HG02623 (cell line): ENCODE data around the gene PYGO2.
"Not testable (repeated sequence)": the region's sequence is repeated elsewhere in the genome, so short reads cannot be mapped to it uniquely, and the experiment has no call there.

Source experiments
- ATAC-seq: cut with Tn5 transposase; IDR thresholded peaks from one replicate; pipeline ENCODE4 v1.9.1; 2021; ENCODE audit warnings: moderate library complexity; ENCODE audit not compliant: unreplicated experiment

PYGO2 gene

GRCh38 chr1:155000726-155001424 is 39.3 kb upstream of the PYGO2 start:
- ATAC-seq = peak; percentile 34

- no peak for ATAC-seq
Observed at GRCh38 chr1:155000411-155000725, 38.8 kb upstream of the PYGO2 start.

- no peak for ATAC-seq
Observed at GRCh38 chr1:154999571-155000410, 38.2 kb upstream of the PYGO2 start.

GRCh38 chr1:154998818-154999570 is 37.4 kb upstream of the PYGO2 start:
- no peak for ATAC-seq

DNA sequence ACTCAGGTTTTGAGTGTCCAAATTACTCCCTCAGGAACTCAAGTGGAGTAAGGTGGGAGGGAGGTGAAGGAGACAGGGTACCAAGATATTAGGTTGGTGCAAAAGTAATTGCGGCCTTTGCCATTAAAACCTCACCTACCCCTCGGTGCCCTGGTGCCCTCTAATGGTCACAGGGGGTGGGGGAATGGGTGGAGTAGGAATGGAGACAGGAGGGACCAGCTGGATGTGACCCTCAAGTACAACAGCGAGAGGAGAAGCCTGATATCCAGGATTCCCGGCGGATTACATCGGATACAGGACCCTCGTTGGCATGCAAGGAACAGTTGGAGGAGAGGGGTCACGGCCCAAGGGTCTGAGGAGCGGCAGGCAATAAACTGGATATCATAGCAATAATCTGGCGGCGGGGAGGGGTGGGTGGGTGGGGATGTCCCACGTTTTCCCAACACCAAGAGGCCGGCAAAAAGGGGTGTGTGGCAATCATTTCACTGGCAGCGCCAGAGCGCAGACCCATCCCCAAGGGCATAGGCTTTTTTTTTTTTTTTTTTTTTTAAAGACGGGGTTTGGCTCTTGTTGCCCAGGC is 36.7 kb upstream of the PYGO2 start:
- no peak for ATAC-seq

DNA sequence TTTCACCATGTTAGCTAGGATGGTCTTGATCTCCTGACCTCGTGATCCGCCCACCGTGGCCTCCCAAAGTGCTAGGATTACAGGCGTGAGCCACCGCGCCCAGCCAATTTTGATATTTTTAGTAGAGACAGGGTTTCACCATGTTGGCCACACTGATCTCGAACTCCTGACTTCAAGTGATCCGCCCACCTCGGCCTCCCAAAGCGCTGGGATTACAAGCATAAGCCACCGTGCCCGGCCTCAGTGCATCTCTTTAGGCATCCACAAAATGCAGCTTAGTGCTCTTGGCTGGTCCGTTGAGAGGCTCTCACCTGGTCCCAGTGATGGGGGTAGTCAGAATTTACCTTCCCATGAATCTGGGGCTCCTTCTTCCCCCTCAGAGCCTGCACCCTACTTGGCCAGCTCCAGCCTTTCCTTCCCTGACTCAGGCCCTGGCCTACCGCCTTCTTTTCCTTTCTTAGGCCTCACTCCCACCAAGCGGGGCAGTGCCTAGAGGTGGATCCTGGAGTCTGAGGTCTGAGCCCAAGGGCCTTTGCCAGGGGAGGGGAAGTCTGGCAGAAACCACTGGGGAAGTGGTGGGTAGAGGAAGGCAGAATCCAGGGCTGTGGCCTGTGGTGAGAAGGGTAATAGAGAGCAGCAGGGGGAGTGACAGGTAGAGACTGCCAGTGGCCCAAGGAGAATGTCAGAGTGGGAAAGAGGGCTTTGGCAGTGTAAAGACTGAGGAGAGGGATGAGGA is 35.6 kb upstream of the PYGO2 start:
- no peak for ATAC-seq

DNA sequence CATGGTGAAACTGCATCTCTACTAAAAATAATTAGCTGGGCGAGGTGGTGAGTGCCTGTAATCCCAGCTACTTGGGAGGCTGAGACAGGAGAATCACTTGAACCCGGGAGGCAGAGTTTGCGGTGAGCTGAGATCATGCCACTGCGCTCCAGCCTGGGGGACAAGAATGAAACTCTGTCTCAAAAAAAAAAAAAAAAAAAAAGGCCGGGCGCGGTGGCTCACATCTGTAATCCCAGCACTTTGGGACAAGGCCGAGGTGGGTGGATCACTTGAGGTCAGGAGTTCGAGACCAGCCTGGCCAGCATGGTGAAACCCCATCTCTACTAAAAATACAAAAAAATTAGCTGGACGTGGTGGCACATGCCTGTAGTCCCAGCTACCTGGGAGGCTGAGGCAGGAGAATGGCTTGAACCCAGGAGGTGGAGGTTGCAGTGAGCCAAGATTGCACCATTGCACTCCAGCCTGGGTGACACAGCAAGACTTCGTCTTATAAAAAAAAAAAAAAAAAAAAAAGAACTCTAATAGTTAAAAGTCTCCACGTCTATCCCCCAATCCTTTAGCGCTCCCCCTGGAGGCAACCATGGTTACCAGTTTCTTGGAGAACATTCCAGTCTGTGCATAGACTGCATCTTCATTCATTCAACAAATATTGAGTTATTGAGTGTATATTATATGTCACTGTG is 33.9 kb upstream of the PYGO2 start:
- ATAC-seq = not testable (repeated sequence)

- no peak for ATAC-seq
Observed at GRCh38 chr1:154994591-154994990, 33.0 kb upstream of the PYGO2 start.

DNA sequence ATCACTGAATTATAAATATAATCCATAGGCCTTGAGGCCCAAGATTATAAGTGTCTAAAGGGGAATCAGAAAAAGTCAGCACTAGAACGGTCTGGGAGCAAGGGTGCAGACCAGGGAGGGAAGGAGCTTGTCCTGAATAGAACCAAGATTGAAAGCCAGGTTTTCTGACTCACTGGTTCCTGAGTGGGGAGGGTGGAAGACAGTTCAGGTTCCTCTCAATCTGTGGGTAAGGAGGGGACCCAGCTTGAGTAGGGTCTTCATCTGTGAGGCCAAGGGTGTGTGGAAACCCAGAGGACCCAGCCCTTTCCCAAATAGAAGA is 32.6 kb upstream of the PYGO2 start:
- ATAC-seq = no peak

GRCh38 chr1:154993572-154994268 is 32.1 kb upstream of the PYGO2 start, which contains the start of gene LENEP:
TSS of gene LENEP (plus strand) at chr1:154993586. CDS start at chr1:154993608, 22 bp downstream.
- ATAC-seq = no peak

- no peak for ATAC-seq
Observed at GRCh38 chr1:154992721-154993571, 31.4 kb upstream of the PYGO2 start.

DNA sequence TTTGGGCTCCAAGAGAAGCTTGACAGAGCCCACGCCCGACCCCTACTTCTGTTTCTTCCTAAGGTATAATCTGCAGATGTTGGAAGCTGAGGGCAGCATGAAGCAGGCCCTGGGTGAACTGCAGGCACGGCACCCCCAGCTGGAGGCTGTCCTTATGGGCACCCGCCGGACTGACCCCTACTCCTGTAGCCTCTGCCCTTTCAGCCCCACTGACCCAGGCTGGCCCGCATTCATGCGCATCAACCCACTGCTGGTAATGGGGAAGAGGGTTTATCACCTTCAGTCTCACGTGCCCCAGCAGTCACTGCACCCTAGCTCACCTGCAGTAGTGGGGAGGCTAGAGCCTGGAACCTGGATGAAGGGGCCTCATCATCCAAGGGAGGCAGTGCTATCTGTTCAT is 28.7 kb upstream of the PYGO2 start:
- no peak for ATAC-seq

DNA sequence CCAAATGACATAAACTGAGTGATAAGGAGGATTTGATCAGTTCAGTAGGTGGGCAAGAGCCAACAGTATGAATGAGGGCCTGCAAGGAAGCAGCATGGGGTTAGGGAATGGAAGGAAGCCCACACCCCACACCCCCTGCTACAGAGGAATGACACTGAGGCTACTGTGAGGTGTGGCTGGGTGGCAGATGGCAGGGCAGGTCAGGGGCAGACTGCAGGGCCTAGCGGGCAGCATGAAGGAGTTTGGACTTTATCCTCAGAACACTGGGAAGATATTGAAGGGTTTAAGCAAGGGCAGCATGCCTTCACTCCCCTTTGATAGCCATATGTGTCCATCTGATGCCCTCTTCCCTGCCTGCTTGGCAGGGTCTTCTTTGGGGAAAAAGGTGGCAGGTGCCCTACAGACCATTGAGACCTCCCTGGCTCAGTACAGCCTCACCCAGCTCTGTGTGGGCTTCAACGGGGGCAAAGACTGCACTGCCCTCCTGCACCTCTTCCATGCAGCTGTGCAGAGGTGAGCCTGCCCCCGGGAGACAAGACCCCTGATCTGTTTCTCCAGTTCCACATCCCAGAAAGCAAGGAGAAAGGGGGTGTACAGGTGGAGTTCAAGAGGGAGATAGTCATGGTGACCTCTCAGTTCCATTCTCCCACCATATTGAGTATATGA is 27.7 kb upstream of the PYGO2 start:
- ATAC-seq = no peak

DNA sequence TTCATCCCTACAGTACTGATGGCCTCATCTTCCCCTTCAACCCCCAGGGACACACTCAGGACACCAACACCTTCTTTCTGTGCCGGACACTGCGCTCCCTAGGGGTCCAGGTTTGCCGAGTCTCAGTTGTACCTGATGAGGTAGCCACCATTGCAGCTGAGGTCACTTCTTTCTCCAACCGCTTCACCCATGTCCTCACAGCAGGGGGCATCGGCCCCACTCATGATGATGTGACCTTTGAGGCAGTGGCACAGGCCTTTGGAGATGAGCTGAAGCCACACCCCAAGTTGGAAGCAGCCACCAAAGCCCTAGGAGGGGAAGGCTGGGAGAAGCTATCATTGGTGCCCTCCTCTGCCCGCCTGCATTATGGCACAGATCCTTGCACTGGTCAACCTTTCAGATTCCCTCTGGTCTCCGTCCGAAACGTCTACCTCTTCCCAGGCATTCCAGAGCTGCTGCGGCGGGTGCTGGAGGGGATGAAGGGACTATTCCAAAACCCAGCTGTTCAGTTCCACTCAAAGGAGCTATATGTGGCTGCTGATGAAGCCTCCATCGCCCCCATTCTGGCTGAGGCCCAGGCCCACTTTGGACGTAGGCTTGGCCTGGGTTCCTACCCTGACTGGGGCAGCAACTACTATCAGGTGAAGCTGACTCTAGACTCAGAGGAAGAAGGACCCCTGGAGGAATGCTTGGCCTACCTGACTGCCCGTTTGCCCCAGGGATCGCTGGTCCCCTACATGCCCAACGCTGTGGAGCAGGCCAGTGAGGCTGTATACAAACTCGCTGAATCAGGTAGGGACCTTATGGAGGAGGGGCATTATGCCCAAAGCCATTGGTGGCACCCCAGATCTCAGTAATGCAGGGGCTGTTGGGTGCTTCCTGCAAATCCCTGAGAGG is 26.7 kb upstream of the PYGO2 start:
- ATAC-seq = no peak

GRCh38 chr1:154987326-154987725 is 25.7 kb upstream of the PYGO2 start:
- no peak for ATAC-seq

DNA sequence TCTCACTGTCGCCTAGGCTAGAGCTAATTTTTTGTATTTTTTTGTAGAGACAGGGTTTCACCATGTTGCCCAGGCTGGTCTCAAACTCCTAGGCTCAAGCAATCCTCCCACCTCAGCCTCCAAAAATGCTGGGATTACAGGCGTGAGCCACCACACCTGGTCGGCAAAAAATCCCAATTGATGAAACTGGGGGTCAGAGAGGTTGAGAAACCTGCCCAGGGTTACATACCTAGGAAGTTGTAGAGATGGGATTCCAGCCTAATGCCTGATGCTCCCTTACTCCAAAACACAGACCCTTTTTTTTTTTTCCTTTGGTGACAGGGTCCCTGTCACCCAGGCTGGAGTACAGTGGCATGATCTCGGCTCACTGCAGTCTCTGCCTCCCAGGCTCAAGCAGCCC is 25.2 kb upstream of the PYGO2 start:
- not testable (repeated sequence) for ATAC-seq

DNA sequence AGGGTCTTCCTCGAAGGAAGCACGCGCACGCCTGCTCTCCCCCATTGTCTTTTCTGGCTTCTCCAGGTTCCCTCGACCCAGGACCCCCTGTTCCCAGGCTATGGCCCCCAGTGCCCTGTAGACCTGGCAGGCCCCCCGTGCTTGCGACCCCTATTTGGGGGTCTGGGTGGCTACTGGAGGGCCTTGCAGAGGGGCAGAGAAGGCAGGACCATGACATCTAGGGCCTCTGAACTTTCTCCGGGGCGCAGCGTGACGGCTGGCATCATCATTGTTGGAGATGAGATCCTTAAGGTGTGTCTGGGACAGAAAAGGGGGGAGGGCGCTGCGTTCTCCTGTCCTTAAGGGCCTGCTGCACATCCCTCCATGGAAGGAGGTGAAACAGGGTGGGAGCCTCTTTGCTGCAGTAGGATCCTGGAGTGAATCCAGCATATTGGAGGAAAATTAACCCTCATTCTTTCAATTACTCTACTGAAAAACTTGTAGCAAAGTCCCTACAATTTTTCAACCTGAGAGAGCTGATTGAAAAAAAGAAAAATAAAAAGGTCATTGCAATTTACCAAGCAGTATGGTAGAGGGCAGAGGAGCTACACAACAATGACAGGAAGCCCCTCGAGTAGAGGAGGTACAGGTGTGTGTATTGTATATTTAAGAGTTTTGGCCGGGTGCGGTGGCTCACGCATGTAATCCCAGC is 22.3 kb upstream of the PYGO2 start:
- no peak for ATAC-seq
